Neural crest cell (in vitro differentiated cells): ENCODE results near the gene FKBP5. TPM values are rescaled to one million over a fixed set of nuclear protein-coding genes. Genes with fewer than 3 reads are reported as not detected.

Experiments
- DNase-seq: peaks from one replicate; pipeline ENCODE4 v3.0.0; 2021; ENCODE audit warnings: low read depth, mixed read lengths, low spot score
- H3K27ac Mint-ChIP-seq: one replicate; pipeline ENCODE4 v1.8.0; 2021; ENCODE audit warnings: mild to moderate bottlenecking, mixed read lengths; ENCODE audit not compliant: unreplicated experiment
- H3K27me3 Mint-ChIP-seq: 2 replicates; pipeline ENCODE4 v1.8.0; 2021; ENCODE audit warnings: low read depth, mild to moderate bottlenecking, mixed read lengths
- H3K36me3 Mint-ChIP-seq: 2 replicates; pipeline ENCODE4 v1.8.0; 2021; ENCODE audit warnings: low read depth, mild to moderate bottlenecking, mixed read lengths
- H3K4me1 Mint-ChIP-seq: 2 replicates; pipeline ENCODE4 v1.8.0; 2021; ENCODE audit warnings: mixed read lengths
- H3K4me3 Mint-ChIP-seq: one replicate; pipeline ENCODE4 v1.8.0; 2021; ENCODE audit warnings: mild to moderate bottlenecking, mixed read lengths
- H3K9me3 Mint-ChIP-seq: 2 replicates; pipeline ENCODE4 v1.8.0; 2021; ENCODE audit warnings: mixed read lengths
- CTCF ChIP-seq: fragments of 200-600 bp; sonication (generic); conservative IDR thresholded peaks from 2 replicates; pipeline ENCODE4 v1.5.0; 2021; ENCODE audit warnings: antibody characterized with exemption, mild to moderate bottlenecking
- total RNA-seq: library from RNA; stranded (reverse); gene quantifications from 2 replicates; pipeline ENCODE4 v1.2.1, GENCODE V29; 2021

Gene FKBP5
- total RNA-seq, 1 donor from 2014 or later = 39.6 TPM

GRCh38 chr6:35613762-35614161, 75.0 kb downstream of the FKBP5 start:
- Mint-ChIP-seq H3K27ac (no peak overlapping the region), H3K9me3 (no peaks in the 10 kb centered on the region), H3K4me3 (no peak overlapping the region), H3K4me1 (no peaks in the 10 kb centered on the region), H3K27me3 (no peaks in the 10 kb centered on the region), H3K36me3 (peaks cover 3% of the 10 kb centered on the region)
- DNase-seq = no peak
- TF ChIP-seq CTCF = no peak

GRCh38 chr6:35611240-35611639, 77.5 kb downstream of the FKBP5 start:
- no peaks in the 10 kb centered on the region for H3K9me3 Mint-ChIP-seq
- no peak overlapping the region for H3K4me3 Mint-ChIP-seq
- H3K27me3 Mint-ChIP-seq = no peaks in the 10 kb centered on the region
- peaks cover 3% of the 10 kb centered on the region for H3K36me3 Mint-ChIP-seq
- no peak for DNase-seq
- TF ChIP-seq CTCF = no peak
- H3K27ac Mint-ChIP-seq = no peak overlapping the region
- no peaks in the 10 kb centered on the region for H3K4me1 Mint-ChIP-seq

GRCh38 chr6:35610830-35611229, 77.9 kb downstream of the FKBP5 start:
- H3K4me3 Mint-ChIP-seq = no peak overlapping the region
- DNase-seq = no peak
- peaks cover 1% of the 10 kb centered on the region for H3K9me3 Mint-ChIP-seq
- H3K27me3 Mint-ChIP-seq = no peaks in the 10 kb centered on the region
- H3K4me1 Mint-ChIP-seq = no peaks in the 10 kb centered on the region
- H3K36me3 Mint-ChIP-seq = peaks cover 6% of the 10 kb centered on the region
- TF ChIP-seq CTCF = no peak
- H3K27ac Mint-ChIP-seq = no peak overlapping the region

- Mint-ChIP-seq H3K9me3 (peaks cover 4% of the 10 kb centered on the region), H3K27me3 (no peaks in the 10 kb centered on the region), H3K36me3 (peaks cover 10% of the 10 kb centered on the region), H3K27ac (no peak overlapping the region), H3K4me1 (no peaks in the 10 kb centered on the region), H3K4me3 (no peak overlapping the region)
- DNase-seq = no peak
- TF ChIP-seq CTCF = no peak
These were observed 79.1 kb downstream of the FKBP5 start for GRCh38 chr6:35609588-35609987.

GRCh38 chr6:35607517-35608233, 81.0 kb downstream of the FKBP5 start:
- H3K4me3 Mint-ChIP-seq = no peak overlapping the region
- peaks cover 10% of the 10 kb centered on the region for H3K36me3 Mint-ChIP-seq
- peaks cover 6% of the 10 kb centered on the region for H3K4me1 Mint-ChIP-seq
- H3K27ac Mint-ChIP-seq = no peak overlapping the region
- DNase-seq = no peak
- peaks cover 4% of the 10 kb centered on the region for H3K9me3 Mint-ChIP-seq
- H3K27me3 Mint-ChIP-seq = no peaks in the 10 kb centered on the region
- TF ChIP-seq CTCF = no peak
